Renal cortex interstitium (tissue), 11 donors: ENCODE measurements around the gene ZNF326. TPM values are rescaled to one million over a fixed set of nuclear protein-coding genes. Genes with fewer than 3 reads are reported as not detected.
"Not testable (repeated sequence)": the region's sequence is repeated elsewhere in the genome, so short reads cannot be mapped to it uniquely, and the experiment has no call there.

Experiments
- DNase-seq, 11 donors: peaks; one replicate each; pipeline ENCODE4 v3.0.0-alpha.2; 2013; ENCODE audit warnings: low read depth in 9 of 11, low spot score in 4 of 11; ENCODE audit errors: extremely low read depth in 1 of 11
- polyA plus RNA-seq, 3 donors: library from polyadenylated mRNA; unstranded; fragments of 120-200 nt; gene quantifications; one replicate each; pipeline ENCODE4 v1.2.1, GENCODE V29; 2013; ENCODE audit not compliant: insufficient read length in 3 of 3

Gene ZNF326
- polyA plus RNA-seq, 3 donors: 59.1 to 85.9 (median 69.0) TPM

DNA sequence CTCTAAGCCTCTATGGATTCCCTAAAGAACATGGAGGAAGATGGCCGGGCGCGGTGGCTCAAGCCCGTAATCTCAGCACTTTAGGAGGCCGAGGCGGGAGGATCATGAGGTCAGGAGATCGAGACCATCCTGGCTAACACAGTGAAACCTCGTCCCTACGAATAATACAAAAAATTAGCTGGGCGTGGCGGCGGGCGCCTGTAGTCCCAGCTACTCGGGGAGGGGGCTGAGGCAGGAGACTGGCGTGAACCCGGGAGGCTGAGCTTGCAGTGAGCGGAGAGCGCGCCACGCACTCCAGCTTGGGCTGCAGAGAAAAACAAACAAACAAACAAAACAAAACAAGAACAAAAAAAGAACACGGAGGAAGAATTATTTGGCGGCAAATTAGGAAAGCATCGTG is 5.8 kb upstream of the ZNF326 start:
- DNase-seq: no peak

DNA sequence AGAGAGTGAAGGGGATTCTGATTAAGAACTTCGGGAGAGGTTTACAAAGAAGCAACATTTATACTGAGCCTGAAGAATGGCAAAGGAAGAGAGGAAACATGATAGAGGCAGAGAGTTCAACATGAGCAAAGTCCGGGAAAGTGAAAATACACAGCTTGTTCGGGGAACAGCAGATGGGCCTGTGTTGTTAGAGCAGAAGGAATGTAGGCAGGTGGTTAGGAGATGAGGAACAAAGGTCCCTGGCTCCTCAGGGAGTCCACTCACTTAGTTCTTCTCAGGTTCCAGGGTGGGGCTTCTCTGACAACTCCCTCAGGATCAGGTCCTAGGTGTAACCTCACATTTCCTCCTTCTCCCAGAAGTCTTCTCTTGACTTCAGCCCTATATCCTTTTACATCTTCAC is 5.1 kb upstream of the ZNF326 start:
- DNase-seq: peak in 2 of 11 donors; percentile 13 to 16

DNA sequence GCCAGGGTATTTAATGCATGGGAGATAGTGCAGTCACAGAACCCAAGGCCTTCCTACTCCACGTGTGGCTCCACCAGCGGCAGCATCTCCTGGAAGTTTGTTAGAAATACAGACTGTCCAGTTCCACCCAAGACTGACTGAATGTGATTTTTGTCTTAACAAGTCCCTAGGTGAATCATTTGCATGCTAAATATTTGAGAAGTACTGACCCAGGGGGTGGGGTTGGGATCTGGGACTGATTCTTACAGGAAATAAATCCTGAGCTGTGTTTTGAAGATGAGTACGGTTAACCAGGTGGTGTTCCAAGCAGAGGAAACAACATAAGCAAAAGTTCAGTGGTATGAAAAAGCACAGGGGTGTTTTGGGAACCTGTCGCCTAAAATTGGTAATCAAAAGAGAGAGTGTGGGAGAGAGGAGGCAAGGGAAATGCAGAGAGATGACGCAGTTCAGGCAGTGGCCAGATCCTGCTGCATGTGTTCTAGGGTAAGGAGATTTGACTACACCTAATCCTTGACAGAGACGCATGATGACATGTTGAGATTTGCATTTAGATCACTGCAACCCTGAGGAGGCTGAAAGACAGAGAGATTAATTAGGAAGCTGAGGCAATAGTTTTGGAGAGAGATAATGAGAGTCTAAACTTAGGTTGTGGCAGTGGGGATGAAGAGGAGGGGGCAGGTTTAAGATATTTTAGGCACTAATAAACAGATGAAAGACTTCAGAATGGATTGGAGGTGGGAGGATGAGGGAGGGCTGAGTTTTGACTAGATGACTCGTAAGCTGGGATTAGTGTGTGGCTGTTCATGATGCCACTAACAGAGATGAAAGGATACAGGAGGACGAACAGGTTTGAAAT is 3.7 kb upstream of the ZNF326 start:
- no peak for DNase-seq

DNA sequence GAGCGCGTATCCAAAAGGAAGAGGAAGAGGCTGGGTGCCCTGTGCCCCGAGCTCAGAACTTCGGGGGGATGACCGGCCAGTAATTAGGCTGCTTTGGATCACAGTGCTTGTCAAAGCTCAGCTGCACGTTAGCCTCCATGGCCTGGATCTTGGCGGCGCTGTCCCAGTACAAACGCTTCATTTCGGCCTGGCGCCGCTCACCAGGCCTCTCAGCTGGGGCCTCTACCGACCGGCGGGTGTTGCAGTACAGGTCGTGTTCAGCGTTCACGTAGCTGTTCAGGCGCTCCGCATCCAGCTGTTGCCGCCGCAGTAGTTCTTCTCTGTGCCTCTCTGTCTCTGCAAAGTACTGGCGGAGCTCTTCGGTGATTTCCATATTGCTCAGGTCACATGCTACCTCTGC is 1.4 kb upstream of the ZNF326 start:
- no peak for DNase-seq

DNA sequence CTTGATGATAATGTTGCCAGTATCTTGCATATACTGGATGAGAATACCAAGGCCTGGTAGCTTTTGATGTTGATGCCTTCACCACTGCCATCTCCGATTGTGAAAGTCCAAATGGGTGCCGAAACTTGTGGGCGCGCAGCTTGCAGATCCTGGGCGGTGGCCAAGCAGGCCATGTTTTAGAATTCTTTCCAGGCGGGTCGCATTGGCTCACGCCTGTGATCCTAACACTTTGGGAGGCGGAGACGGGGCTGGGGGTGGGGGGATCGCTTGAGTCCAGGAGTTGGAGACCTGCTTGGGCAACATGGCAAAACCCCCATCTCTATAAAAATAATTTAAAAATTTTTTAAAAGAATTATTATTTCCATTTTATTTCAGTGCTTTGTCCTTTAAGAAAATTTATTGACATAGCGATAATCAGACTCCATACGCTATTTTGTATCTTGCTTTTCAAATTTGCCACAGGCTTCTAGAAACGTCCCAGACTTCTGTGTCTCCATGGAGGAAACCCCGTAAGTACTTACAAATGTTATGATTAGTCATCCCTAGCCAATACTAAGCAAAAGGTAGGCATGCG is 592 bp upstream of the ZNF326 start:
- no peak for DNase-seq

DNA sequence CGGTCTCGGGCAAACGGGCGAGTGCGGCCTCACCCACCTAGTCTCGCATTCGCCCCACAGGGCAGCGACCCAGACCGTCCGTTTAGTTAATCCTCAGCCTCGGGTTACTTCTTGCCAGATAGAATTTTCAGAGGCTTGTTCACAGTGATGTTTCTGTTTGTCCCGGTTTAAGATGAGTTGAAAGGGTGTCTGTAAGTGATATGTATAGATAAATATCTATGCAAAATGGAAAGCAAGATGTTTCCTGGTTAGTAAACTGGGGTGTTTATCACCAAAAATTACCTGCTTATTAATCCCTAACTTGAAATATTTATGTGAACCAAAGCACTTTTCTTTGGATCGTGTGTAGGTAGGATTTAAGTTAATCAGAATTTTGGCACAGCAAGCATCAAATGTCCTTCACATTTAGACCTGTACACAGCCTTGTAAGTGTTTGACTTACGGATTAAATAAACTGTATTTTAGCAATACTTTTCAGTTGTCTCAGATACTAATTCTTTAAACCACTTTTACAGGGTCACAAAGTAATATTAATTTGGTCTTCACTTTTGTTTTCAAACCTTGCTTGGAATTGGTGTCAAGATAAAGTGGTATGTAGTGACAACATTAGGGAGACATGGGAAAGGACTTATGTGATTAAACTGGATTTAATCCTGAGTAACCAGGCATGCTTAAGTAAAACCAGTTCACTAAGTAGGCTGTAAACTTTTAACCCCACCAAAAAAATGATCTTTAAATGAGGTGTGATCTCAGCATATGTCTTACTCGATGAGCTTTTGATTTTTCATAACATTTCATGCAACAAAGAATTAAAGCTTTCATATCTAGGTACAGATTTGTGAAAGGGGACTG is 914 bp downstream of the ZNF326 start:
- DNase-seq: peak in 4 of 11 donors; percentile 11 to 55 (median 49)

DNA sequence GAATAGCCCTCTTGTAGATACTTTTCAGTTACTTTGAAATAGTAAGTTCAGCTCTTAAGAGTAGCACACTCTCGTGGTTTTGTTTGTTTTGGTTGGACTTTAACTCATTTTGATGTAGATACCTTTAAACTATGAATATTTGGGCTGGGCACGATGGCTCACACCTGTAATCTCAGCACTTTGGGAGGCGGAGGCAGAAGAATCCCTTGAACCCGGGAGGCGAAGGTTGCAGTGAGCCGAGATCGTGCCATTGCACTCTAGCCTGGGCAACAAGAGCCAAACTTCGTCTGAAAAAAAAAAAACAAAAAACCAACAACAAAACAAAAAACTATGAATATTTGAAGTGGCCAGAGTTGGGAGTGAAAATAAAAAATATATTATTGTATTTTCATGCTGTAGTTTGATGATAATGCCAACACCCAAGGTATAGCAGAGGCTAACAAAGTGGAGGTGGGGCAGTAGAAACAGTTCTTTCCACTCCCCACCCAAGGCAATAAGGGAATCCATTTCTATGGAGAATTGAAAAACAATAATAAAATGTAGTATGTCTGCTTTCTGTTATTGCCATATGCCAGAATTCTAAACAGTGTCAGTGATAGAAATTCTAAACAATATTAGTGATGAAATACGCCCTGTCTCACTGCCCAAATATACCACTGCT is 1.7 kb downstream of the ZNF326 start:
- no peak for DNase-seq

DNA sequence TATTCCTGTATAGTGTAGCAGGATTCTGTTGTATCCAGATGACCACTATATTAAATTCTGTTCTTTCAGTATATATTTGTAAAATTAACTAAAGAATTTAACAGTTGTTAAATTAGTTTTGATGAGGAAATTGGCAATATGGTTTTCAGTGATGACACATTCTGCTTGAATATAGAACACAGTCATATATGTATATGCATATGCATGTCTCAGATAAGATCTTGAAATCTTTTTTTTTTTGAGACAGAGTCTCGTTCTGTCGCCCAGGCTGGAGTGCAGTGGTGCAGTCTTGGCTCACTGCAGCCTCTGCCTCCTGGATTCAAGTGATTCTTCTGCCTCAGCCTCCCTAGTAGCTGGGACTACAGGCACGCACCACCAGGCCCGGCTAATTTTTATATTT is 2.2 kb downstream of the ZNF326 start:
- not testable (repeated sequence) for DNase-seq

DNA sequence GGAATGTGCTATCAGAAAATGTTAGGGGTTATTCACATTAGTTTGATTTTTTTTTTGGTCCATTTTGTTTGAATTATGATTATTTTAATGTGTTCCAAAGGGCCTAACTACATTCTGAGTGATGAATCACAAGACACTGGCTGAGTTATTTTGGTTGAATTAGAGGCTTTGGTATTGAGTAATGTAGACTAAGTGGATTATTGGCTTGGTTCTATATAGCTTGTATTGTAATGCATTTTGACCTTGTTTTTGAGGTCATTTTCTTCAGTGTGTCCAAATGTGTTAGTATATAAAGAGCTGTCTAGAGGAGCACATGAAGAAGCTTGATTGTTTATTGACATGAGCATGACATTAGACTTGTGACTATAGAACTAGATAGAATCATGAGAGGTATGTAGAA is 3.4 kb downstream of the ZNF326 start:
- no peak for DNase-seq

DNA sequence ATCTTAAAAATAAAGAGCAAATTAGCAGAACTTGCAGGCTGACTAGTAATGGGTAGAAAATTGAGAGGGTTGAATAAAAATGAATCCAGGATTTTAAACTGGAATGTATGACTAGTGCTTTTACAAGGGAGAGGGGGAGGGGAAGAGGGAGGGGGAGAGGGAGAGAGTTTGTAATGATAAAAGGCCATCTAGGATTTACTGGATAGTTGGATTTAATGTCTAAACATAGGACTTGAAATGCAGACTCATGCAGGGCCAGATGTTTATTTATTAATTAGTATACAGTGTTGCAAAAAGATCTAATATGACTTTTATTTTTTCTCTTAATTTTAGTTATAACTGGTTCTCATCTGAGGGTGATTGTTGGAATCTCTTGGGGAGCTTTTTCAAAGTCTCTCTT is 4.3 kb downstream of the ZNF326 start:
- DNase-seq: no peak

DNA sequence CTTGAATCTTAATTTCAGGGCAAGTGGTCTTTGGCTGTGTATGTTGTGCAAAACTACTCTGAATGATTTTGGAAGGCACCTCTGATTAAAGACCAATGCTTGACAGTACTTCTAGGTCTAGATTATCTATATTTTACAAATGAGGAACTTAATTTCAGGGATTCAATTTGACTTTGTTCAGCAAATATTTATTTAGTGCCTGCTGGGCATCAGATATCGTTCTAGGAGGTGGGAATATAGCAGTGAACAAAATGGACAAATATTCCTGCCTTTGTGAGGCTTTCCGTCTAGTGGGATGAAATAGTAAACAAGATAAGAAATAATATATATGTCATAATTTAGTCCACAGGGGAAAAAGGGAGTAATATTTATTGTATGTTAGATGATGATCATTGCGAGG is 4.7 kb downstream of the ZNF326 start:
- DNase-seq: no peak

DNA sequence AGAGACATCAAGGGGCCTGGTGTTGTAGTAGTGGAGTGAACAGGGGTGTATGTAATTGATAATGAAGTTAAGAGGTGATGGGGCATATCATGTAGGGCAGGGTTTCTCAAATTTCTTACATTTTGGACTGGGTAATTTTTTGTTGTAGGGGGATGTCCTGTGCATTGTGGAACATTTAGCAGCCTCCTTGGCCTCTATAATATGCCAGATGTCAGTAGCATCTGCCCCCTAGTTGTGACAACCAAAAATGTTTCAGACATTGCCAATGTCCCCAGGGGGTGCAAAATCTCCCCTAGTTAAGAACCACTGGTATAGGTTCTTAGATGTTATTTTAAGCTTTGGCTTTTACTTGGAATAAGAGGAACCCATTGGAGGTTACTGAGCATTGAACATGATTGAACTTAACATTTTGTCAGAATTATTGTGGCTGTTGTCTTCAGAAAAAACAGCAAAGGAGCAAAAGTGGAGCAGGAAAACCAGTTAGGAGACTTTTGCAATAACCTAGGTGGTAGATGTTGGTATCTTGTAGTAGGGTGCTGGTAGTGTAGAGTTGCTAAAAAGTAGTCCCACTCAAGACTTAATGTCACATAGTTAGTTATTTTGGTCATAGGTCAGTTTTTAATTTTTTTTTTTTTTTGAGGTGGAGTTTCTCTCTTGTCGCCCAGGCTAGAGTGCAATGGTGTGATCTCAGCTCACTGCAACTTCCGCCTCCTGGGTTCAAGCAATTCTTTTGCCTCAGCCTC is 6.2 kb downstream of the ZNF326 start:
- DNase-seq: no peak

DNA sequence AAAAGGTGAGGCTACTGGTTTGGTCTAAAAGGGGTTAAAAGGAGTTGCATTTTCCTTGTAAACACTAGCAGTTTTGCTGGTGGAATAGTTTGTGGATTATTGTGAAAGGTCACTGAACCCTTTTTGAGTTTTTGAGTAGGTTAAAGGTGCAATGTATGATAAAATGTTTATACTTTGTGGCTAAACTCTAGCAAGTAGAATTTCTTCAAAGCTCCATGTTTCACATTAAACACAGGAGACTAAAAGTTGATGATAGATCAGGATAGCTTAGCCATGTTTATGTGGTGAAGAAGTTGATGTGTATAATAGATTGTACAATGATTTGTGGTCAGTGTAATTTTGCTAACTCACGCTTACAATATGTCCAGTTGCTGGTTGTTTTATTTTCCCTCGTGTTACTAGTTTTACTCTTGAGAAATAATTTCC is 13.1 kb downstream of the ZNF326 start:
- DNase-seq: no peak

DNA sequence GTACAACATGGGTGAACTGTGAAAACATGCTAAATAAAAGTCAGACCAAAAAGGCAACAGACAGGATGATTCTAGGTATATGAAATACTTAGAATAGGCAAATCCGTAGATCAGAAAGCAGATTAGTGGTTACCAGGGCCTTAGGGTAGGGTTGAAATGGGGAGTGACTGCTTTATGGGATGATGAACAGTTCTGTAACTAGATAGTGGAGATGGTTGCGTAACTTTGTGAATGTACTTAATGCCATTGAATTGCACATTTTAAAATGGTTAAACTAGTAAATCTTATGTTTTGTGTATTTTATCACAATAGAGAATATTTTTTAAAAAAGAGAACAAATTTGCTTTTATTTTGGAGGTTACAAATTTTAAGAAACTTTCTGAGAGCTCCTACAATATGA is 17.4 kb downstream of the ZNF326 start:
- DNase-seq: no peak

DNA sequence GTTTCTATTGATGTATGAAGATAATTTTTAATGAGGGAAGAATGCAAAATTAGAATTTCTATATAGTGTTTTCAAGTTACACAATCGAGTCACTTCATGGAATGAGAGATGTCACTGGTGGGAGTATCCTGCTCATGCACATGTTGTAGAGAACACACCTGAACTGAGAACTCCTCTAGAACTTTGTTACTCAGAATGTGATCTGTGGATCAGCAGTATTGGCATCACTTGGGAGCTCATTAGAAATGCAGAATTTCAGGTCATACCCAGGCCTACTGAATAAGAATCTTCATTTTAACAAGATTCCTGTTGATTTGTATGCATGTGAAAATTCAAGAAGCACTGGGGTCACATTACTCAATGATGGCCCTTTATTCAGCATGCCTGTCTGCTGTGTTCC is 28.8 kb downstream of the ZNF326 start:
- no peak for DNase-seq

DNA sequence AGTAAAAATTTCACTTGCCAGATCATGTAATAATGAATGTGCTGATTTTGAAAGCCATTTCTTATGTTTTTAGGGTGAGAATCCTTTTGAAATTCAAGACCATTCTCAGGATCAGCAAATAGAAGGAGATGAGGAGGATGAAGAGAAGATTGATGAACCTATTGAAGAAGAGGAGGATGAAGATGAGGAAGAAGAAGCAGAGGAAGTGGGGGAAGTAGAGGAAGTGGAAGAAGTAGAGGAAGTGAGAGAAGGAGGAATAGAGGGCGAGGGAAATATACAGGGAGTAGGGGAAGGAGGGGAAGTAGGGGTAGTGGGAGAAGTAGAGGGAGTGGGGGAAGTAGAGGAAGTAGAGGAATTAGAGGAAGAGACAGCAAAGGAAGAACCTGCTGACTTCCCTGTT is 32.4 kb downstream of the ZNF326 start:
- DNase-seq: no peak

DNA sequence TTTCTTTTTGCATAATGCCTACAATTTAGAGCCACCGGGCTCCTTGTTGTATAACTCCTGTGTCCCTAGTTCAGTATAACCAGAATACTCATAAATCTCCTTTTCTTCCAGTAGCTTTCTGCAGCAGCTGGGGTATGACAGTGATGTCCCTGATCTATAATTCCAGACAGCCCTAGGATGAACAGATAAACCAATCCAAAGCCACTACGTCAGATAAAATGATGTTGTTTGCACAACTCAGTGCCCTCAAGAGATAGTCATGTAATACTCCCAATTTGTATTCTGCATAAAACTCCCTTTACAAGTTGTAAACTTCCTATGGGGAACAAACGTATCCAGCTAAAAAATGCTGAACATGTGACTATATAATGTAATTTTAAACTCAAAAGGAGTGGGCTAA is 44.7 kb downstream of the ZNF326 start:
- DNase-seq: no peak

DNA sequence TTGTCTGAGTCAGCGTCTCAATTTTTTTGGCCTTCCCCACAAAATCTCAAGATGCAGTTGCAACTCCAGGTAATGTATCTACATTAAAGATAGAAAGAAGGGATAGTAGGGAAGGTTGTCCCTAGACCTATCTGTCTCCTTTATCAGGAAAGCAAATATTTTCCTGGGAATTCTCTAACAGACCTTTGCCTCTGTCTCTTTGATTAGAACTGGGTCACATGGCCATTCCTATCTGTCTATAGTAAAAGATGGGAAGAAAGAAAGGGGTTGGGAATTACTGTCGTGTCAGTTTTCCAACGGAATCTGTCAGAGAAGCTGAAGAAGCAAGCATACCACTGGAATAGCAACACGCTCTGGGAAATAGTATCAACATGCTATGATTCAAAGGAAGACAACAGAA is 48.7 kb downstream of the ZNF326 start:
- no peak for DNase-seq

DNA sequence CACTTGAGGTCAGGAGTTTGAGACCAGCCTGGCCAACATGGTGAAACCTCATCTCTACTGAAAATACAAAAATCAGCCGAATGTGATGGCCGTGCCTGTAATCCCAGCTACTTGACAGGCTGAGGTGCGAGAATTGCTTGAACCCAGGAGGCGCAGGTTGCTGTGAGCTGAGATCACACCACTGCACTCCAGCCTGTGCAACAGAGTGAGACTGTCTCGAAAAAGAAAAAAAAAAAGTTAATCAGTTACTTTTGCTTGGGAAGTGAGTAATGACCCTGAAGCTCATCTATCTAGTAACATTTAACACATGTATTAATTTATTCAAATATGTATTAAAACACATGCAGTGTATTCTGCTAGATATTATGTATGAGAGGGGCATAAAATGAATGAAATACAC is 49.4 kb downstream of the ZNF326 start:
- no peak for DNase-seq
